ENCODE results near the gene ATG2A.
A peak's percentile ranks its signal among the peaks of the same experiment; 100 is the strongest.

The ATG2A gene

DNA sequence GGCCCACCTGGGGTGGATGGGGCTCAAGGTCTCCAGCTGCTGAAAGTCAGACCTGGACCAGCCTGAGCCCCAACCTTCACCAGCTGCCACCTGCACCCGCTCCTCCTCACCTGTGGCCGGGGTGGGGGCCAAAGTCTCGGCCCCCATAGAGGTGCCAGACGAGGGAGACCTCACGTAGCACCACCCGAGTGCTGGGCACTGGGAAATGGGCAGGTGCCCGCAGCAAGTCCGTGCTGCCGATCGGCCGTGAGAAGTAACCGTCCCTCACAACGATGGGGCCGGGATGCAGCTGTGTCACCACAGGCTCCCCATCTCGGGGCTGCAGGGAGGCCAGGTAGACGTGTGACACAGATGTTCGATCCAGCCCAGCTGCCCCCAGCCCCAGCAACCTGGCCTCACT is 16.2 kb downstream of the ATG2A start:
- DNase-seq (ENCODE audit: low spot score), result no peak

DNA sequence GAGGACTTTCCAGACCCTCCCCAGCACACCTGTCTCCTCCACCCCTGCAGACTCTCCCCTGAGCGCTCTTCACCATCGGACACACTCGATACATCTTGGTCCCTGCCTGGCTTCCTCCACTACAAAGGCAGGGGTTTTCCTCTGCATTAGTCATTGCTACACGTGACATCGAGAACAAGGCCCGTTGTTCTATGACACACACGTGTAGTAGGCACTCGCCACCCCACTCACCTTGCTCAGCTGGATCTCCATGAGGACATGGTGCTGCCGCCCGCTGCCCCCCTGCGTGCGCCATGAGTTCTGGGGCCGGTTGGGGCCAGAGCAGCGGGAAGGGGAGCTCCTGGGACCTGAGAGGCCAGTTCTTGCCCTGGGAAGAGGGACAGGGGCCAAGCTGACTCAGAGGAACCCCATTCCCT is 16.7 kb downstream of the ATG2A start:
- DNase-seq (ENCODE audit: low spot score), result no peak

DNA sequence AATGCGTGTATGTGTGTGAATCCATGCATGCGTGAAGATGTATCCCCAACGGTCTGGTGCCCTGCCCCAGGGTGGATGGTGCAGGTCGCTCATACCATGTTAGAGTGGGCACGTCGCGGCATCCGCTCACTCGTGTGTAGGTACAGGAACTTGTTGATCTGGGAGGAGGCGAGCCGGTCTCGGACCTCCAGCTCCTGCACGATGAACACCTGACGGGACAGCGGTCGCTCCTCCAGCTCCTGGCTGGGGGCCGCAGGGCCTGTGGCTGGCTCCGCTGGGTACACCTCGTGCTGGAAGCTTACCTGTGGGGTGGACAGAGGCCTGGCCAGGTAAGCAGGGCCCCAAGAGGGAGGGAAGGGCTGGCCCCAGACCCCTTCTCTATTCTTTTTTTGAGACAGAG is 18.5 kb downstream of the ATG2A start:
- no peak for DNase-seq (ENCODE audit: low spot score)

DNA sequence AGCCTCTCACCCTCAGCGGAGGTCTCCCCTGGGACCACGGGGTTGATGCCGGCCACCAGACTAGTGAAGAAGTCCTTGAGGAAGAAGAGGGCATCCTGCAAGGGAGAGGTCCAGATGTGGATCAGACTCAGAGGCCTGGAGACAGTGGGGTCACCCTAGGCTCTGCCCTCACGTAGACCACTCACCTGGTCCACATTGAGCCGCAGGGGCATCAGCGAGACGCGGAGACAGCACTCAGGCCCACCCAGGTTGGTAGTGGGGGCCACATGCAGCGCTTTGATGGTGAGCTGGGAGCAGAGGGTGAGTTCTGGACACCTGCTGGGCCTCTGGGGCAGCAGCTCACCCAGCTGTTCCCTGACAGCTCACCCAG is 18.9 kb downstream of the ATG2A start:
- no peak for DNase-seq (ENCODE audit: low spot score)

DNA sequence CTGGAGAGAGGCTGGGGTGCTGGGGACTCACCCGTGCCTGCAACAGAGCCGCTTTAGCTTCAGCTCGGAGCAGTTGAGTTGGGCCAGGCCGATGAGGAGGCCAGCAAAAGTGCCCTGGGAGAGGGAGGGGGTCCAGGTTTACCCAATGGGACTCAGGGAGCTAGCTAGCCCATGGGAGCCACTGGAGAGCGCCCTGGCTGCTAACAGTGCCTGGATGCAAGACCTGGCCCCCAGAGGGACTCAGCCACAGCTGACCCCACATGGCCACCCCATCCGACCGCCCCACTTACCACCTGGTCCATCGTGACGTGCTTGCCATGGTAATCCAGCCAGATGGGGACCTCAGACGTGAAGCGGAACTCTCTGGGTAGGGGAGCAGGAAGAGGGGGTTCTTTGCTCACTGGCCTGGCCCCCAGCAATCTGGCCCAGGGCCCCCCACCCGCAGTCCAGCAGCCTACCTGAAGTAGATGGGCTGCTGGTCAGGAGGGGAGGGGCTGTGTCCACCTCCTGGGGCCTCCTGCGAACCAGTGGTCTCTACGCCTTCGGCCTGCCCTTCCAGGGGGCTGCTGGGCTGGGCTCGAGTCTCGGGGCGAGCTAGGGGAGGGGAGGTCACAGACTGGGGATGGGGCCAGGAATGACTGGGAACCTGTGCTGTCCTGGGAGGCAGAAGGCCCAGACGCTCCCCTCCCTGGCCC is 19.5 kb downstream of the ATG2A start:
- DNase-seq (ENCODE audit: low spot score), result no peak

DNA sequence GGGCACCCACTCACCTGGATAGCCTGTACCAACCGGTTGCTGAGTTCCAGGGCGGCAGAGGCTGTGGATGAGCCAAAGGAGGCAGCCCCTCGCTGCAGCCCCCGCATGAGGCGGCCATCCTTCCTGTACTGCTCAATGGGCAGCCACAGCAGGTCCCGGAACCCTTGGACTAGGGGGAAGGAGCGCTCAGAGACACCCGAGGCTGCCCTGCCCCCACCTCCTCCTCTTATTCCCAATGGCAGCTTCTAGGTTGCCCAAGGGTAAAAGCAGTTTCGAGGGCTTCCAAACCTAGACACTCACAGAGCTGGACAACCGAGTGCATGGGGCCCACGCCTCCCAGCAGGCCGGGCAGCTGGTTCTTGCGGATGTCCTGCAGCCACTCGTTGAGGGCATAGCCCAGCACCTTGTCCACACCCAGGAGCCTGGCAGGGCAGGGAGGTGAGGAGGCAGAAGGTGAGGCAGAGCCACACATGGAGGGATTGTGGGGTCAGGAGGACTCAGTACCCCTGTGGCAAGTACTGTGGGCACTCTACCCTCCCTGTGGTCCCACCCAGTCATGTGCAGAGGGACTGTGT is 20.5 kb downstream of the ATG2A start:
- no peak for DNase-seq (ENCODE audit: low spot score)

DNA sequence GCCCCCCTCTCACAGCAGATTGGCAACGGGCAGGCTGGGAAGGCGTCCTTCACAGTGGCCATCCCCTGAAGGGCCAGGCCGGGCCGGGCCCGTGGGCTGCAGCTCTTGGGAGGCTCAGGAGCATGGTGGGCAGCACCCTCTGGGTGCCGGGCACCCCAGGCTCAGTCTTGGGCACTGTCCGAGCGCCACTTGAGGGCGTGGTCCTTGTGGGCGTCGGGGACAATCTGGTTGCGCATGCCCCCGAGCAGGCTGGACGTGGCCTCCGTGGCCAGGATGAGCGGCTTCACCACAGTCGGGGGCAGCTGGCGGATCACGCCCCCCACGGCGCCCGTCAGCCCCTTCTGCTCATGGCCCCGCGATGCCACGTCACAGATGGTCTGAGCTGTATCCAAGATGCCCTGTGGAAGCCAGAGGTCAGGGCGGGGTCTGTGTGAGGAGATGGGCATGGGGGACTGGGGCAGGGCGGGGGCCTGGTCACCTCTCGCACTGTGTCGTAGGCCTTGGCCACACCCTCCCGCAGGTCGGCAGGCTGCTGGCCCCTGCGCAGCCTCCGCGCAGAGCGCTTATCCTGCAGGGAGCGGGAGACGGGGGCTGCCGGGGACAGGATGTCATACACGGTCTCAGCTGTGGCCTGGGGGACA is 22.1 kb downstream of the ATG2A start:
- DNase-seq (ENCODE audit: low spot score), result no peak

DNA sequence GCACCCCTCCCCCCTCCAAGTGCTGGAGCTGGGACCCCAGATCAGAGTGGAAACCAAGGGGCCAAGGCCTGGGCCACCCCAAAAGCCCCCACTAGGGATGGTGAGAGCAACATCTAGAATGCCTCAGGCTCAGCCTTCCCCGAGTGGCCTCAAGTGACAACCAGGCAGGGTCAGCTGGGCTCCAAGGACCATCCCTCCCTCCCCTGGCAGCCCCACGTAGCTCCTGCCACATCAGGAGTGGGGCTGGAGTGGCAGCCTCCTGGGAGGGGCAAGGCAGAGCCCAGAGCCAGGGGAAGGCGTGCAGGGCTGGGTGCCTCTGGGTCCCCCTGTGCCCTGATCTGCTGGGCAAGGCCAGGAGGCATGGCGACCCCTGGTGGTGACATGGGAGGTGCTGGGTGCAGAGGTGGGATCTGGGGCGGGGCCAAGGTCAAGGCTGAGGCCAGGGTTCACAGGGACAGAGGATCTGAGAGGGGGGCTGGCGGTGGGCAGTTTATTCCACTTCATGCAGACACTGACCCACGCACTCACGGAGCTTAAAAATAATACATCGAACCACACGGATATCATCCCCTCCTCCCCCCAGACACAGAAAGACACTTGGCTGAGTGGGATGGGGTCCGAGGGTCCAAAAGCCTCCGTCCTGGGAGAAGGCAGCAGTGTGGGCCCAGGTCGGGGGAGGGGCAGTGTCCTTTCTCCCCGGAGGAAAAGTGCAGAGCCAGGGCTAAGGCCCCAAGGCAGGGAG is 22.8 kb downstream of the ATG2A start:
- peak; percentile 90 for DNase-seq (ENCODE audit: low spot score)

DNA sequence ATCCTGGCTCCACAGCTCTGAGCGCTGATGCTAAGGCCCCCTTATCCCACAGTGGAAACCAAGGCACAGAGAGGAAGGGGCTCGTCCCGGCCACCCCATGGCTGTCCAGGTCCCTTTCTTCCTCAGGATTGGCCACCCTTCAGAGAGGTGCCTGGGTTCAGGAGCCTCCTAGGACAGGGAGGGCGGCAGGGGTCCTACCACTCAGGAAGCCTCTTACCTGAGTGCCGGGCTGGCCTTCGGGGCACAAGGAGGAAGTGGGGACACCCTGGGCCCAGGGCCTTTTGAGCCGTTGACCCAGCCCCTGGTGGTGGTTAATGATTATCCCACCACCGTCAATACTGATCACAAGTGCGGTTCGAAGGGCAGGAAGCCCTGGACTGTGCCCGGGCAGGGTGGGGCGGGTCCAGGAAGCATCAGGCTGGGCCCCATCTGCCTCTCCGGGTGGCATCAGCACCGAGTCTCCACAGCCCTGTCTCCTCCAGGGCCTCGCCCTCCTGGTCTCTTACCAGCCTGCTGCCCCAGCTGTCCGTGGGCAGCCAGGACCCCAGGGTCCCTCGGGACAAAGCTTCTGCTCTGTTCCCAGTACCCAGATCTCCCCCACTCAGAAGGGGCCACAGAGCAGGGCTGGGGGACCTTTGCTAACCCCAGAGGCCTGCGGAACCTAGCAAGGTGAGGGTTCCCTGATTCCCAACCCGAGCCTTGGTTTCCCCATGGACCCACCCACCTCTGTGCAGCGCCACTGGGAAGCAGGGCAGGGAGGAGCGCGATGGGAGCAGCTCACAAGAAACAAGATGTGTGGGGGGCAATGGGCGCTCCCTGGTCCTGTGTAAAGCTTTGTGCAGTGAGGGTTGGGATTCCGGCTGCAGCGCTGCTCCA is 23.6 kb downstream of the ATG2A start:
- DNase-seq (ENCODE audit: low spot score), result no peak

DNA sequence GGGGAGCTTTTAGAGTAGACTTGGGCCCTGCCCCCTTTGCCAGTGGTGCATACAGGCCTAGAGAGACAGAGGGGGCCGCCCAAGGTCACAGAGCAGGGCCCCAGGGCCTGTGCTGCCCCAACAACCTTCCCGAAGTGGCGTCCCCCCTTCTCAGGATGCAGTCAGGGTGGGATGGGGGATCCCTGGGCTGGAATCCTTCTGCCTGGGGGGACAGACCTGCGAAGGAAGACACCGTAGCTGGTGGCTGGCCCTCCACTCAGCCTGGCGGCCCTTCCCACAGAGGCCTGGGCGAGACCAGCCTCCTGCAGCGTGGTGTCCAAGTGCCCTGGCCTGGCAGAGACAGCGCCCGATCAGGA is 24.2 kb downstream of the ATG2A start:
- DNase-seq (ENCODE audit: low spot score), result no peak

DNA sequence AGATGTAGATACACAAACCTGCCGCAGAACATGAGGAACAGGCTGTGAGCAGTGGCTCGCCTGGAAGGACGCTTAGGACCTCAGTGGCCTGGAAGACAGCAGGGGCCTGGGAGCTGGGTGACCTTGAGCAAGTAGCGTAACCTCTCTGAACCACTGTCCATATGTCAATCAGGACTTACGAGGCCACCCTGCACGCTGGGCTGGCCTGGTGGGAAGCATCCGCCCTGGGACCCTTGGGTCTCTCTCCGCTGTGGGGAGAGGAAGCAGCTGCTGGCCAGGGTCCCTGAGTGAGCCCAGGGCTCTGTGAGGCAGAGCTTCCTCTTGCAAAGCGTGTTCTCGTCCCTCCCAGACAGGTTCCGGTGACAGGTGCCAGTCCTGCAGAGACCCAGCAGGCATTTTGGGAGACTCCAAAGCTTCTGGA is 24.6 kb downstream of the ATG2A start:
- no peak for DNase-seq (ENCODE audit: low spot score)

DNA sequence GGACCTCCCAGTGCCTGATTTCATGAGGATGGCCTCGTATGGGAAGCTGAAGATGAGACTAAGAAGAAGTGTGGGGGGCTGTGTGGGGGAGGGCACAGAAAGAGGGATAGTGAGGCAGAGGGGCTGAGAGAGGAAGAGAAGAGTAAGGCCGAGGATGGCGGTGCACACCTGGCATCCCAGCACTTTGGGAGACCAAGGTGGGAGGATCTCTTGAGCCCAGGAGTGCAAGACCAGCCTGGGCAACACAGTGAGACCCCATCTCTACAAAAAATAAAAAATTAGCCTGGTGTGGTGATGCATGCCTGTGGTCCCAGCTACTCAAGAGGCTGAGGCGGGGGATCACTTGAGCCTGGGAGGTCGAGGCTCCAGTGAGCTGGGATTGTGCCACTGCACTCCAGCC is 25.1 kb downstream of the ATG2A start:
- no peak for DNase-seq (ENCODE audit: low spot score)

DNA sequence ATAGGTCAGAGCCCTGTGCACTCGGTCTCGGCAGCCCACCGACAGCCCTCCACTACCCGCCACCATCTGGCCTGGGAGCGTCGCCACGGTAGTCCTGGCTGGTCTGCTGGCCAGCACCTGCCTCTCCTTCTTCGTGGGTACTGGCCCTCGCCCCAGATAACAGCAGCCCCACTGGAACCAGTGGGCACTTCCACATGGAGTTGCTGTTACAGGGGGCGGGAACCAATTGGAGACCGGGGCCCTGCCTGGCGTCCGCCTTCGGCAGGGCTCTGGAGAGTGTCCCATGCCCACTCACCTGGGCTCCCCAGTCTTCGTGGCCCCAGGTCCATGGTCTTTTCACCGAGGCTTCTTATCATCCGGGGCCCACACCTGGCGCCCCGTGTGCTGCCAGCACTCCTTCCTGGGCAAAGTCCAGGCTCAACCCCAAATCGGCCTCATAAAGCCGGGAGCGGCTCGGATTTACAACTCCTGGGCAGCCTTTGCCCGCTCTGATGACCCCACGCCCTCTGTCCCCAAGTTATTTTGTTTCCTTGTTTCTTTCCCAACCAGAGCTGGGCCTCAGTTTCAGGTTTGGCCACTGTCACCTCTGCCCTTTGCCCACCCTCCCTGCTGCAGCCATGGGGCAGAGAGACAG is 25.7 kb downstream of the ATG2A start:
- no peak for DNase-seq (ENCODE audit: low spot score)

DNA sequence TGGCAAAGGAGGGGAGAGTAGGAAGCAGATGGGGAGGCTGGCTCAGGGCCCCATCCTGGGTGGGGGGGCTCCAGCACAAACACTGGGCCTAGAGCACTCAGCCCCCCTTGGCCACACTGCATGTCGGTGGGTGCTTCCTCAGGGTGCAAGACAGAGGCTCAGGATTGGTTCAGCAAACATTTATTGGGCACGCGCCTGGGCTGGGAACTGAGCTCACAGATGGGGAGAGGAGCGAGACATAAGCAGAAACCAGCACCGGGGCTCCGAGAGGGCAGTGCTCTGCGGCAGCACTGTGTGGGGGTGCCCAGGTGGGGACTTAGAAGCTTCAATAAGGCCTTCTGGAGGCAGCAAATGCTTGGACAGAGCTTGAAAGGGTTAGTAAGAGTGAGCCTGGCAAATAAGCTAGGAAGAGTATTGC is 26.5 kb downstream of the ATG2A start:
- no peak for DNase-seq (ENCODE audit: low spot score)

DNA sequence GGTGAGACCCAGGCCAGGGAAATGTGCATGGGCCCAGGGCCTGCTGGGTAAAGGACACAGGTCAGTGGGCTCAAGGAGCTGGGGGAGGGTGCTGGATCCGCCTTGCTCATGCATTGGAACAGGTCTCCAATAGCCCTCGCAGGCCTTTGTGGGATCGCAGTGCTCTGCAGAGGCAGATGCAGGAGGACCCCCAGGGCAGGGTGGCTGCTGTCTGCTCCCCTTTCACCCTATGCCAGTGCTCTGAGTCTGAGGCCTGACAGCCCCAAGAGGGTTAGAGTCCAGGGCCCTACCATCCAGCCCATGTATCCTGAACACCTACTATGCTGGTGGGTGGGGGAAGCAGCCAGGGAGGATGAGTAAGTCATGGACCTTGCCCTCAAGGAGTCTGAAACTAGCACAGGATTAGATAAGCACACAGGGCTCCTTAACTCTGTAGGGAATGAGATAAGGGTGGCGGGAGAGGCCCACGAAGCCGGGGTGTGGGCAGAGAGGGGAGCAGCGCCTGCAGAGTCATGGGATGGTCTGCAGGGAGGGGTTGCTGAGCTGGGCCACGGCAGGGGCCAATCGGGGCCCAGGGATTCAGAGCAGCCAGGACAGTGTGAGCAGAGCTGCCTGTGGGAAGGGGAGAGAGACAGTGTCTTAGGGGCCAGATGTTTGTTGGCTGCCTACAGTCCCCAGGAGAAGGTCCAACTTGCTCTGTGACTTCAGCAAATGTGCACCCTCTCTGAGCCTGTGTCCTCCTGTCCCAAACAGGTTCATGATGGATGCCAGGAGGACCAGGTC is 28.1 kb downstream of the ATG2A start:
- DNase-seq (ENCODE audit: low spot score), result no peak

DNA sequence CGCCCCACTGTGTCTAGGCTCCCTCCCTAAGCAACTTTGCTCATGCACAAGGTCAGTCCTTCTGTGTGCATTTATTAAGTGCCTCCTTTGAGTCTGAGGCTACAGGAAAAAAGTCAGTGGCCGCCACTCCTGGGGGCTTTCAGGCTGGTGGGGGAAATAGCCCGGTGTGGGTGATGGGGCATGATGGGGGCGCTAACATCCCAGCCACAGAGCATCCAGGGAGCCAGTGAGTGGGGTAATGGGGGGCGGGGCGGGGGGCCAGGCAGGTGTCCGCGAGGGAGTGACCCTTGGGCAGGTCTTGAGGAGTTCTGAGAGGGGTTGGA is 28.6 kb downstream of the ATG2A start:
- DNase-seq (ENCODE audit: low spot score), result no peak

DNA sequence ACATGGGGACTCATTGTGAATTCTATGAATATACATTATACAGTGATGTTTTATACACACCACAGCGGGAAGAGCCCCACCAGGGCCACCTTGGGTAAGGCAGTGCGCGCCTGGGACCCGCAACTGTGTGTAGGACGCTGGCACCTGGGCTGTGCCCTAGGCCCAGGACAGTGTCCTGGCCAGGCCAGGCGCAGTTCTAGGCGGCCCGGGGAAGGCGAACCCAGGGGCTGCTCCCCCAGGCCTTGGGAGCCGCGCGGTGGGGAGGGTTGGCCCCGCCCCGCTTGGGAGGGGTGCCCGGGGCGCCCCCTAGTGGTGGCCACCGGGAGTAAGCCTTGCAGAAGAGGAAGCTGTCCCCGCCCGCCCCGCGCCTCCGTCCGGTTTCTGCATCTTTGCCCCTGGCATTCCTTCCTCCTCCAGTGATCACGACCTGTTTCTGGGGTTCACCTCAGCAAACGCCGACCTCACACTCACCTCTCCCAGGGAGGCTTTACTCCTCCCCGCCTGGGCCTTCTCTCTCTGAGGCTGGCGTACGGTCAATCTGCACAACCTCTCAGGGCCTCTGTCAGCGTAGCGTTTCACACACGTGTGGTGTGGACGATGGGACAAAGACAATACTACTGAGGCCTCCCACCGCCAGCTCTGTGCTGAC is 29.1 kb downstream of the ATG2A start:
- DNase-seq (ENCODE audit: low spot score), result peak; percentile 95

DNA sequence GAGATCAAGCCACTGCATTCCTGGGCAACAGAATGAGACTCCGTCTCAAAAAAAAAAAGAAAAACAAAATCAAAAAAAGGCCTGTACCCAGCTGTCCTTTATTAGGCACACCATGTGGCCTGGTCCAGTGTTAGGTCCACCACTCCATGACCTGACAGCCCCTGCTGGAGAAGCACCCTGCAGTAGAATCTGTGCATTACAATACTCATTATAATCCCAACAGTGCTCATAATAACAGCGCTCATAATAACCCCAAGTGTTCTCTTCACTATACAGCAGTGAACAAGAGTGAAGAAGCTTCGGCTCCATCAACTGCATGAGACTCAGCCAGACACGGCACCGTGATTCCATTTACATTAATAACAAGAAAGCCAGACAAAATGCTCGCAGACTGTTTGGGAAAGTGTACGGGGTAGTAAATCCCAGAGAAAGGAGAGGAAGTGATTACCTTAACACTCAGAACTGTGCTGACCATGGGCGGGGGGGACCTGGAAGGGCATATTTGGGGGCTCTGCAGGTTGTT is 29.7 kb downstream of the ATG2A start:
- no peak for DNase-seq (ENCODE audit: low spot score)

DNA sequence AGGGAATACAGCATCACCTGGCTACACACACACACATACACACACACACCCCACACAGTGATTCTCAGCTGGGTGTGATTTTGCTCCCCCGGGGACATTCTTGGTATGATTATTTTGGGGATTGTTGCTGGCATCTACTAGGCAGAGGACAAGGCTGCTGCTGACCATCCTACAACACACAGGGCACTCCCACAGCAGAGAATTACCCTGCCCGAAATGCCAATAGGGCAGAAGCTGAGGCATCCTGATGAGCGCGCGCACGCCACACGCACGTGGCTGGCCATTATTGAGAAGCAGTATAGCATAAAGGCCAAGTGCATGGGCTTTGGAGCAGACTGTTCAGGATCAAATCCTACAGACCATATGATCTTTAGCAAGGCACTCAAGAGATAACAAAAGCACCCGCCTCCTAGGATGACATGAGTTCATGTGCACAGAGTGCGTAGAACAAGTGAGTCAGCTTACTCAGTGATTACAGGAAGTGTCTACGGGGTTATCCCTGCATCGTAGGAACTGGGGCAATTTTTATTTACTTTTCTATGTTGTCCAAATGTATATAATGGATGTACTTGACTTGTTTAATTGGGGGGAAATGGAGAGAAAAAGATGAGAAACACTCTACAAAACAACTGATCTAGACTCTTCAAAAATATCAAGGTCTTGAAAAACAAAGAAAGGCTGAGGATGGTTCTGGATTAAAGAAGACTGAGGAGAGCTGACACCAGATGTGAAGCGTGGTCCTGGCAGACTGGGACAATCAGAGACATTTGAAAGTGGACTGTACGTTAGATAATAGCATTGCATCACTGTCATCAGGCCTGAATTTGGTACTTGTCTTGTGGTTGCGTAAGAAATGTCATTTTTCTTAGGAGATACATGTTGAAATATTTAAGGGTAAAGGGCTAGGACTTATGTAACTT is 31.4 kb downstream of the ATG2A start:
- no peak for DNase-seq (ENCODE audit: low spot score)
